NT2/D1 (cell line): ENCODE data around the gene UPB1.

Experiments used
- DNase-seq: peaks from one replicate; pipeline ENCODE4 v3.0.0-alpha.2; 2011; ENCODE audit warnings: low read depth, low spot score
- H3K27me3 ChIP-seq: 2 replicates; pipeline ENCODE4 v1.6.0; 2011; ENCODE audit warnings: mild to moderate bottlenecking; ENCODE audit not compliant: insufficient read length, insufficient read depth
- H3K36me3 ChIP-seq: 2 replicates; pipeline ENCODE4 v1.6.1; 2011; ENCODE audit warnings: mild to moderate bottlenecking, low read length, mixed read lengths; ENCODE audit not compliant: insufficient read depth, insufficient read length
- H3K4me1 ChIP-seq: 2 replicates; pipeline ENCODE4 v1.5.1; 2011; ENCODE audit not compliant: insufficient read depth, insufficient read length
- H3K4me3 ChIP-seq: 2 replicates; pipeline ENCODE4 v1.5.1; 2011; ENCODE audit warnings: low read depth; ENCODE audit not compliant: insufficient read length
- H3K9ac ChIP-seq: 2 replicates; pipeline ENCODE4 v1.6.0; 2011; ENCODE audit warnings: low read depth; ENCODE audit not compliant: insufficient read length
- H3K9me3 ChIP-seq: 2 replicates; pipeline ENCODE4 v1.5.1; 2011; ENCODE audit warnings: mild to moderate bottlenecking, low read length; ENCODE audit not compliant: insufficient read depth
- SUZ12 ChIP-seq: IDR thresholded peaks from 2 replicates; pipeline ENCODE4 v1.6.1; 2011; ENCODE audit not compliant: insufficient read length, insufficient read depth; ENCODE audit errors: extremely low read depth
- YY1 ChIP-seq: IDR thresholded peaks from 2 replicates; pipeline ENCODE4 v1.6.1; 2011; ENCODE audit not compliant: insufficient read length, insufficient read depth
- ZNF274 ChIP-seq: IDR thresholded peaks from 2 replicates; pipeline ENCODE4 v1.6.1; 2011; ENCODE audit warnings: mild to moderate bottlenecking, low read depth, low read length

UPB1 gene

GRCh38 chr22:24504956-24505736 lies 10.0 kb downstream of the UPB1 start:
- no peak for TF ChIP-seq ZNF274
- TF ChIP-seq SUZ12, result no peak
- no peak for TF ChIP-seq YY1
- Histone ChIP-seq H3K9ac (no peak overlapping the region), H3K36me3 (no peaks in the 10 kb centered on the region), H3K4me1 (peaks cover 4% of the 10 kb centered on the region), H3K9me3 (no peaks in the 10 kb centered on the region), H3K4me3 (no peak overlapping the region), H3K27me3 (no peaks in the 10 kb centered on the region)
- DNase-seq, result no peak

GRCh38 chr22:24506802-24507438 lies 11.8 kb downstream of the UPB1 start:
- H3K36me3 ChIP-seq, result no peaks in the 10 kb centered on the region
- no peaks in the 10 kb centered on the region for H3K27me3 ChIP-seq
- TF ChIP-seq SUZ12 (no peak), ZNF274 (no peak), YY1 (no peak)
- no peak for DNase-seq
- peak overlapping the region; percentile 2 for H3K9ac ChIP-seq
- H3K4me1 ChIP-seq, result peaks cover 4% of the 10 kb centered on the region
- no peak overlapping the region for H3K4me3 ChIP-seq
- H3K9me3 ChIP-seq, result no peaks in the 10 kb centered on the region

GRCh38 chr22:24507716-24508115 lies 12.6 kb downstream of the UPB1 start:
- Histone ChIP-seq H3K4me1 (peaks cover 4% of the 10 kb centered on the region), H3K4me3 (no peak overlapping the region), H3K9ac (no peak overlapping the region)

GRCh38 chr22:24510637-24511625 lies 15.8 kb downstream of the UPB1 start:
- TF ChIP-seq ZNF274, result no peak
- no peak for TF ChIP-seq YY1
- no peak for TF ChIP-seq SUZ12
- no peak overlapping the region for H3K9ac ChIP-seq
- peaks cover 4% of the 10 kb centered on the region for H3K4me1 ChIP-seq

More at GRCh38 chr22:24507716-24508115, 12.6 kb downstream of the UPB1 start:
- H3K27me3 ChIP-seq, result no peaks in the 10 kb centered on the region
- TF ChIP-seq YY1 (no peak), ZNF274 (no peak)
- no peaks in the 10 kb centered on the region for H3K9me3 ChIP-seq
- no peaks in the 10 kb centered on the region for H3K36me3 ChIP-seq
- peak; percentile 40 for DNase-seq

GRCh38 chr22:24512043-24512442 lies 16.9 kb downstream of the UPB1 start:
- TF ChIP-seq SUZ12 (no peak), ZNF274 (no peak), YY1 (no peak)
- no peaks in the 10 kb centered on the region for H3K4me1 ChIP-seq
- DNase-seq, result no peak
- H3K36me3 ChIP-seq, result no peaks in the 10 kb centered on the region
- no peaks in the 10 kb centered on the region for H3K9me3 ChIP-seq
- H3K4me3 ChIP-seq, result no peak overlapping the region
- H3K9ac ChIP-seq, result no peak overlapping the region
- no peaks in the 10 kb centered on the region for H3K27me3 ChIP-seq

More at GRCh38 chr22:24510637-24511625, 15.8 kb downstream of the UPB1 start:
- H3K9me3 ChIP-seq, result no peaks in the 10 kb centered on the region
- no peak for DNase-seq
- H3K36me3 ChIP-seq, result no peaks in the 10 kb centered on the region
- no peaks in the 10 kb centered on the region for H3K27me3 ChIP-seq
- no peak overlapping the region for H3K4me3 ChIP-seq

GRCh38 chr22:24513378-24514240 lies 18.5 kb downstream of the UPB1 start:
- Histone ChIP-seq H3K36me3 (no peaks in the 10 kb centered on the region), H3K4me1 (no peaks in the 10 kb centered on the region), H3K9me3 (no peaks in the 10 kb centered on the region), H3K9ac (no peak overlapping the region), H3K4me3 (no peak overlapping the region), H3K27me3 (no peaks in the 10 kb centered on the region)
- TF ChIP-seq SUZ12, result no peak
- TF ChIP-seq ZNF274, result no peak
- TF ChIP-seq YY1, result no peak
- no peak for DNase-seq
